Stimulated activated CD4-positive, alpha-beta T cell treated with anti-CD3 and anti-CD28 coated beads, Interleukin-4, amount 100 ng/mL, for 1 hour (primary cell): Measurements from ENCODE around the gene RBM19.
A peak's percentile ranks its signal among the peaks of the same experiment; 100 is the strongest.

ENCODE experiments used
- DNase-seq: peaks from one replicate; pipeline ENCODE4 v3.0.0-alpha.2; 2020

RBM19 gene

GRCh38 chr12:113987261-113988063 lies 21.3 kb upstream of the RBM19 start:
- no peak for DNase-seq

GRCh38 chr12:113984464-113984863 lies 18.3 kb upstream of the RBM19 start:
- DNase-seq = no peak

- no peak for DNase-seq
Observed at GRCh38 chr12:113983777-113984448, 17.8 kb upstream of the RBM19 start.

- no peak for DNase-seq
Observed at GRCh38 chr12:113983265-113983664, 17.1 kb upstream of the RBM19 start.

- no peak for DNase-seq
Observed at GRCh38 chr12:113981876-113982275, 15.8 kb upstream of the RBM19 start.

- DNase-seq = peak; percentile 12
Observed at GRCh38 chr12:113980537-113981337, 14.6 kb upstream of the RBM19 start.

GRCh38 chr12:113980054-113980453 lies 13.9 kb upstream of the RBM19 start:
- DNase-seq = no peak

- DNase-seq = no peak
Observed at GRCh38 chr12:113978080-113978479, 12.0 kb upstream of the RBM19 start.

GRCh38 chr12:113974006-113974405 lies 7.9 kb upstream of the RBM19 start:
- DNase-seq = no peak

GRCh38 chr12:113973109-113973904 lies 7.2 kb upstream of the RBM19 start:
- DNase-seq = no peak

- no peak for DNase-seq
Observed at GRCh38 chr12:113971392-113971791, 5.3 kb upstream of the RBM19 start.

GRCh38 chr12:113970211-113970610 lies 4.1 kb upstream of the RBM19 start:
- no peak for DNase-seq

- no peak for DNase-seq
Observed at GRCh38 chr12:113967368-113967767, 1.2 kb upstream of the RBM19 start.

- no peak for DNase-seq
Observed at GRCh38 chr12:113962733-113963132, 3.4 kb downstream of the RBM19 start.

GRCh38 chr12:113961921-113962710 lies 4.0 kb downstream of the RBM19 start:
- peak; percentile 29 for DNase-seq

GRCh38 chr12:113960030-113960429 lies 6.1 kb downstream of the RBM19 start:
- no peak for DNase-seq

- DNase-seq = no peak
Observed at GRCh38 chr12:113959096-113959495, 7.0 kb downstream of the RBM19 start.

GRCh38 chr12:113958108-113958507 lies 8.0 kb downstream of the RBM19 start:
- DNase-seq = no peak

- DNase-seq = no peak
Observed at GRCh38 chr12:113957627-113958026, 8.5 kb downstream of the RBM19 start.

- DNase-seq = no peak
Observed at GRCh38 chr12:113955109-113955970, 10.8 kb downstream of the RBM19 start.

- no peak for DNase-seq
Observed at GRCh38 chr12:113954547-113954946, 11.6 kb downstream of the RBM19 start.
